HG03196 (cell line): Measurements from ENCODE around the gene DDB1.

ENCODE experiments used
- ATAC-seq: cut with Tn5 transposase; IDR thresholded peaks from one replicate; pipeline ENCODE4 v1.9.1; 2021; ENCODE audit not compliant: unreplicated experiment

The DDB1 gene

GRCh38 chr11:61357233-61357893 lies 24.5 kb upstream of the DDB1 start:
- peak; percentile 40 for ATAC-seq

GRCh38 chr11:61356706-61357105 lies 23.8 kb upstream of the DDB1 start:
- ATAC-seq: no peak

DNA sequence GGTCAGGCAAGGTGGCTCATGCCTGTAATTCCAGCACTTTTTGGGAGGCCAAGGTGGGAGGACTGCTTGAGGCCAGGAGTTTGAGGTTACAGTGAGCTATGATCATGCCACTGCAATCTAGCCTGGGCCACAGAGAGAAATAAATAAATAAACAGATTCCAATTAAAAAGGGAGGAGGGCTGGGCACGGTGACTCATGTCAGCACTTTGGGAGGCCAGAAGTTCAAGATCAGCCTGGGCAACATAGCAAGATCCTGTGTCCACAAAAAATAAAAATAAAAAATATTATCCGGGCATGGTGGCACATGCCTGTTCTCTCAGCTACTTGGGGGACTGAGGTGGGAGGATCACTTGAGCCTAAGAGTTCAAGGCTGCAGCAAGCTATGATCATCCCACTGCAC lies 21.3 kb upstream of the DDB1 start:
- no peak for ATAC-seq

DNA sequence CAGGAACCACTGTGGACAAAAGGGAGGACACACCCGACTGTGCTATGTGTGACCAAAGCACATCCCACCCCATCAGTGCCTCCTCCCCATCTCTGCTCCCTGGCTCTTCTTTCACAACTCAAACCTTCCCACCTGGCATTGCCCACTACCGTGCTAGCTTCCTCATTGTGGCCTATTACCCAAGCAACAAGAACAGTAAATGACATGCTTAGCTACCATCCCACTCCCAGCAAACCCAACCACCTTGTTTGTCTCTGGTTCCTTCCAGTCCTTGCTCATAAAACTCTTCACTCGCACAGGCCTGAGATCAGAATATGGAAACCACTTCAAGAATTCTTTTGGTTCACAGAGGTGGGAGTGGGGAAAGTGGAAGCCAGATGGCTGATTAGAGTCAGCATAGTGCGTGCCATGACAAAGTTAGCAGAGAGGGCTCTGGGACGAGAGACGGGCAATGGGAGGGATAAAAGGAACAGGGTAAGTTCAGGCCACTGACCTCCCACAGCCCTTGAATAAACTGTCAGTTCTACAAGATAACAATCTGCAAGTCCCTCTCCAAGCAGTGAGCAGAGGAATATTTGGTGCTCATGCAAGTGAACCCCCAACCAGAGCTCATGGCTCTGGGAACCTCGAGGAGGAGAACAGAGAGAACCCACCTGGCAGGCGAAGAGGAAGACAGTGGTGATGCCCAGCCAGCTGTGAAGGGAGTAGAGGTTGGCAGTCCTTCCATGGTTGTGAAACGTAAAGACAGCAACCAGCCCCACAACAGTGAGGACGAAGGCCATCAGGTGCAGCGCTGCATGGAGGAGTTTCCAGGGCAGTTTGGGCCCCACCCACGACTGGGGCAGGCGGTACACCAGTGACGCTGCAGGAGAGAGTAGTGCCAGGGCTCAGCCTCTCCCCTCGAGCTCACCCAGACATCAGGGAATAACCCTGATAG lies 20.5 kb upstream of the DDB1 start:
- no peak for ATAC-seq

- ATAC-seq: no peak
These were observed 19.1 kb upstream of the DDB1 start for GRCh38 chr11:61352038-61352437.

DNA sequence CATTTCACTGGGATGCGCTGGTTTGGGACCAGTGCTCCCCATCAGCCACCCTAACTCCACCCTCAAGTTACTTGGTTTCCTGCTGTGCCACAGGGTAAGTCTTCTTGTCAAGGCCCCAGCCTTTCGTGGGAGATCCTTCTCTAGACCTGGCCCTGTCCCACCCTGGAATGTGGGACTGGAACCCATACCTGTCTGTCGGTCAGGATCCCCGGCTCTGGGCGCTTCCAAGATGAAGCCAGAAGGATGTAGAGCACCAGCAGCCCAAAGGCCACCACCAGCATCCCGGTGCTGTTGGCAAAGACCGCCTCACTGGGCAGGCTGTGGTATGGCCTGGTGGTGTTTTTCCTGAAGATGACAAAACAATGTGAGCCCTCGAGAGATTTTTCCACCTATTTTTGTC lies 17.9 kb upstream of the DDB1 start:
- ATAC-seq: no peak

GRCh38 chr11:61350336-61350735 lies 17.4 kb upstream of the DDB1 start:
- ATAC-seq: no peak

- no peak for ATAC-seq
These were observed 17.0 kb upstream of the DDB1 start for GRCh38 chr11:61349916-61350315.

DNA sequence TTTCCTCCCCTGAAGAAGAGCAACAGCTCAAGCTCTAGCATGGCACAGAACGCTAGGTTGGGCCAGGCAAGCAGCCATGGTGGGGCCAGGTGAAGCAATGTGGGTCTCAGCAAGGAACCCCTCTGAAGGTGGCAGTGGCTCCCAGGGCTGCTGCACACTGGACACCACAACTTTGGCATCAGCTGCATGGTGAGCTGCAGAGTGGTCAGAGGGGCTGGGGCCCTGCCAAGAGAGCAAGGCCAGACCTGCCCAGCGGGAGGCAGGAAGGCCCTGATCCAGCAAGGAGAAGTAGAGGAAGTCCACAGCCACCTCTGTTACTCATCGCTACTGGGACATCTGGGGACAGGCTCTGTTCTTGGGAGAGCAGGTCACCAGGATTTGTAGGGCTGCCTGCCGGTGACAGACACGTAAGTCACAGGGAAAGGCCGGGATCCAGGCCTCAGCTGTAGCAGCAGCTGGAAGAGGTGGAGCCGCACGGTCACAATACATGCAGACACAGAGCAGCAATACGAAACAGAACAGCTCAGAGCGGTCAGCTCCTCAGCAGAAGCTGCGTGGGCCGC lies 16.4 kb upstream of the DDB1 start:
- no peak for ATAC-seq

- ATAC-seq: no peak
These were observed 15.1 kb upstream of the DDB1 start for GRCh38 chr11:61347916-61348461.

DNA sequence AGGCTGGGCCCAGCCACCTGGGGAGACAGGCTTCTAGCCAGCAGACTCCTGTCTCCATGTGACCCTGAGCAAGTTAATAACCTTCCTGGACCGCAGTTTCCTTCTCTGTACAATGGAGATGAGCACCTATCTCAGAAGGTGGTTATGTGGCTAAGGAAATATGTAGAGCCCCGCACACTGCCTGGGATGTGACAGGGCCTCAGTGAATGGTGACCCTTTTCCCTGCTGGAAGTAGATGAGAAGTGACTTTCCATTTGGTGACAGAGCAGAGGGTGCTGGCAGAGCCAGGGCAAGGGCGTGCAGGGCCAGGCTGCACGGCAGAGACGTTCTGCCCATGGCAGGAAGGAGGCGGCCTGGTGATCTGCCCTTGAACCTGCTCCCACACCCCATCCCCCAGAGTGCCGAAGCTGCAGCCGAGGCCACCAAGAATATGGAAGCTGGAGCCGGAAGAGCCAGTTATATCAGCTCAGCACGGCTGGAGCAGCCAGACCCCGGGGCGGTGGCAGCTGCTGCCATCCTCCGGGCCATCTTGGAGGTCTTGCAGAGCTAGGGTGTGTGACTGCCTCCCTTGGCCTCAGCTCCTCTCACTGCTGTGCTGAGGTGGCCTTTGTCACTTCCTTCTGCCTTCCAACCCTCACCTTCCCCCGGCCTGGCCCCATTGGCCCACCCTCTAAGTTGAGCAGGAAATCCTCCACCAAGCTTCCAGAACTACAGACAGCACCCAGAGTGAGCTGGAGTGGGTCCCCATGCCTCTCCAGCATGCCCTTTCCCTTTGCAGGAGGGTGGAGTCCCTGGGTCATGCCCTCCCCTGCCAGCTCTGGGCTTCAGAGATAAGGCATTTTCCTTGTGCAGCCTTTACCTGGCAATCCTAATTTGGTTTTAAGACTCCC lies 13.3 kb upstream of the DDB1 start:
- ATAC-seq: no peak

DNA sequence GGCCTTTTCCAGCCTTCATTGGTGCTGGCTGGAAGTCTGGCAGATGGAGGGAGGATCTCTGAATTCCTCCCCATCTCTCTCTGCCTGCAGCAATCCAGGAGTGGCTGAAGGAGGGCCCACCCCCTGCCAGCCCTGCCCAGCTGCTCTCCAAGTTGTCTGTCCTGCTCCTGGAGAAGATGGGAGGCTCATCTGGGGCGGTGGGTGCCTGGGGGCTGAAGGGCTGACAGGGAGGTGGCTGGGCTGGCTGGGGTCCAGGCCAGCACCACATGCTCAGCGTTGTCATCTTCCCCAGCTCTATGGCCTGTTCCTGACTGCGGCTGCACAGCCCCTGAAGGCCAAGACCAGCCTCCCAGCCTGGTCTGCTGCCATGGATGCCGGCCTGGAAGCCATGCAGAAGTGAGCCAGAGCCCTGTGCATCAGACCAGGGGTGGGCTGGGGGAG lies 12.3 kb upstream of the DDB1 start:
- no peak for ATAC-seq

DNA sequence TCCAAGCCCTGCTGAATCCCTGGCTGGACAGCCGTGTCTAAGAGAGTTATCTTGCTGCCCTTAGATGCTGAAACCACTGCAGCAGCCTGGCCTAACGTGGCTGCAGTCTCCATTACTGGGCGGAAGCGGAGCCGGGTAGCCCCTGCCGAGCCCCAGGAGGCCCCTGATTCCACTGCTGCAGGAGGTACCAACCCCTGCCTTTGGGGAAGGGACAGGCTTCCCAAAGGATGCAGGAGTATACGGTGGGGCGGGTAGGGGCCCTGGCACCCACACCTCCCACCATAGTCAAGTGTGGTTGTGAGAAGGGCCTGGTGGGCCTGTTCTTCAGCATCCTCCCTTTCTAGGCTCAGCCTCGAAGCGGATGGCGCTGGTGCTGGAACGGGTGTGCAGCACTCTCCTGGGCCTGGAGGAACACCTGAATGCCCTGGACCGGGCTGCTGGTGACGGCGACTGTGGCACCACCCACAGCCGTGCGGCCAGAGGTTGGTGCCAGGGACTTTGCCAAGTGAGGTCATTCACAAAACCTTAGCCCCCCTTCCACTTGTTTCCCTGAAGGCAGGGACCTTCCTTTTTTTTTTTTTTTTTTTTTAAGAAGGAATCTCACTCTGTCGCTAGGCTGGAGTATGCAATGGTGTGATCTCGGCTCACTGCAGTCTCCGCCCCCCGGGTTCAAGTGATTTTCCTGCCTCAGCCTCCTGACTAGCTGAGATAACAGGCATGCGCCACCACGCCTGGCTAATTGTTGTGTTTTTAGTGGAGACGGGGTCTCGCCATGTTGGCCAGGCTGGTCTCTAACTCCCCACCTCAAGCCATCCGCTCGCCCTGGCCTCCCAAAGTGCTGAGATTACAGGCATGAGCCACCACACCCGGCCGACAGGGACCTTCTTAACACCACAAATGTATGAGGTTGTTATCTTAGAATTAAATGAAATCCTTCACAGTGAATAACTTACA lies 11.2 kb upstream of the DDB1 start:
- ATAC-seq: no peak

DNA sequence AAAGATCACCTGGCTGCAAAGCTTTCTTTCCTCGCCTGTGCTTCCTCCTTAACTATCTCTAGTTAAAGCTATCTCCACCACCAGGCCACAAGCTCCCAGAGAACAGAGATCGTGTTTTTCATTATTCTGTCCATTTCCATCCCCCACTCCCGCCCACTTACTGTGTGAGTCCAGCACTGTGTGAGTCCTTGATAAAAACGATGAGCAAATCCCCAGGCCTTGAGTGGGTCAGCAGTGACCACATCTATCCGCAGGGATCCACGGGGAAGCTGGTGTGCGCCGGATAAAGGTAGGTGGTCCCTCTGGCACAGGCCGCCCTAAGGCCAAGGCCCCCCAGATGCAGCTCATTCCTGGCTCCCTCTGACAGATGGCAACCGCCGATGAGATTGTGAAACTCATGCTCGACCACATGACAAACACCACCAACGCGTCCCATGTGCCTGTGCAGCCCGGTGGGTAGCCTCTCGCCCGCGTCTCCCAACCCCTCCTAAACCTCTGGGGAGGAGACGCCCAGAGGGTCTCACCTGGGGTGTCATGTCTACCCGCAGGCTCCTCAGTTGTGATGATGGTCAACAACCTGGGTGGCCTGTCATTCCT lies 9.4 kb upstream of the DDB1 start:
- ATAC-seq: no peak

DNA sequence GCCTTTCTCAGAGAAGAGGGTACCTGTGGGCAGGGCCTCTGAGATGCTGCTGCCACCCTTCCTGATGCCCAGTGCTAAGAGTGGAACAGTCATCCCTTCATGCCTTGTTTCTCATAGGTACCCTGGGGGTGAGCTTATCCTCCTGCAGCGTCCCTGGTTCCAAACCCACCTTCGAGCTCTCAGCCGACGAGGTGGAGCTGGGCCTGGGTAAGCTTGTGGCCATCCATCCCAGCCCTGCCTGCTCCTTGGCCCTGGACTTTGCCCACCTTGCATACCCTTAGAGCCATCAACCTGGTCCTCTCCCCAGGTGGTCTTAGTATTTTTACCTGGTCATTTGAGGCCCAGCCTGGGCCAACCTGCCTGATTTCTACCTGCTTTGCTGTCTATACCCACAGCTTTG lies 8.8 kb upstream of the DDB1 start:
- ATAC-seq: no peak

- ATAC-seq: no peak
These were observed 8.1 kb upstream of the DDB1 start for GRCh38 chr11:61340979-61341378.

GRCh38 chr11:61339490-61339878 lies 6.6 kb upstream of the DDB1 start:
- ATAC-seq: no peak

DNA sequence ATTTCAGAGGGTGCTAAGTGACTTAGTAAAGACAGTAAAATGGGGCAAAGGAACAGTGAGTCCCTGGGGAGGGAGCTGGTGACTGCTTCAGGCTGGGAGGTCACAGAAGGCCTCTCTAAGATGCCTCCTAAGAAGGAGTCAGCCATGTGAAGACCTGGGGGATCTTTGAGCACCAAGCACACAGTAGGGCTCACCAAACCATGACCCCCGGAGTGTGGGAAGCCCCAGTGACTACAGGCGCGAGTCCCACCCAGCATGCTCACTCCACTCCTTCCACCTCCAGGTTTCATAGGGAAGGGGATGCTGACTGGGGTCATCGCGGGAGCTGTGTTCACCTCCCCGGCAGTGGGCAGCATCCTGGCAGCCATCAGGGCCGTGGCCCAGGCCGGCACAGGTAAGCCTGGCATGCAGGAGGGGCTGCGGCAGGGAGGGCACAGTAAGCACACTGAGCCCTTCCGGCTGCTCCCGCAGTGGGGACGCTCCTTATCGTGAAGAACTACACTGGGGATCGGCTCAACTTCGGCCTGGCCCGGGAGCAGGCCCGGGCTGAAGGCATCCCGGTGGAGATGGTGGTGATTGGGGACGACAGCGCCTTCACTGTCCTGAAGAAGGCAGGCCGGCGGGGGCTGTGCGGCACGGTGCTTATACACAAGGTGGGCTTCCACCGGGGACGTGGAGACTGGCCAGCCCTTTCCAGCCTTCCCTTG lies 6.0 kb upstream of the DDB1 start:
- ATAC-seq: no peak
